GM19467 (cell line): Measurements from ENCODE around the gene FOXC1.

Experiments used
- ATAC-seq: cut with Tn5 transposase; IDR thresholded peaks from one replicate; pipeline ENCODE4 v1.9.1; 2021; ENCODE audit warnings: mild to moderate bottlenecking, moderate library complexity; ENCODE audit not compliant: unreplicated experiment

FOXC1 gene

DNA sequence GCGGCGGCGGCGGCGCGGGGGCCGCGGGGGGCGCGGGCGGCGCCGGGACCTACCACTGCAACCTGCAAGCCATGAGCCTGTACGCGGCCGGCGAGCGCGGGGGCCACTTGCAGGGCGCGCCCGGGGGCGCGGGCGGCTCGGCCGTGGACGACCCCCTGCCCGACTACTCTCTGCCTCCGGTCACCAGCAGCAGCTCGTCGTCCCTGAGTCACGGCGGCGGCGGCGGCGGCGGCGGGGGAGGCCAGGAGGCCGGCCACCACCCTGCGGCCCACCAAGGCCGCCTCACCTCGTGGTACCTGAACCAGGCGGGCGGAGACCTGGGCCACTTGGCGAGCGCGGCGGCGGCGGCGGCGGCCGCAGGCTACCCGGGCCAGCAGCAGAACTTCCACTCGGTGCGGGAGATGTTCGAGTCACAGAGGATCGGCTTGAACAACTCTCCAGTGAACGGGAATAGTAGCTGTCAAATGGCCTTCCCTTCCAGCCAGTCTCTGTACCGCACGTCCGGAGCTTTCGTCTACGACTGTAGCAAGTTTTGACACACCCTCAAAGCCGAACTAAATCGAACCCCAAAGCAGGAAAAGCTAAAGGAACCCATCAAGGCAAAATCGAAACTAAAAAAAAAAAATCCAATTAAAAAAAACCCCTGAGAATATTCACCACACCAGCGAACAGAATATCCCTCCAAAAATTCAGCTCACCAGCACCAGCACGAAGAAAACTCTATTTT is 2.0 kb downstream of the FOXC1 start:
- no peak for ATAC-seq

DNA sequence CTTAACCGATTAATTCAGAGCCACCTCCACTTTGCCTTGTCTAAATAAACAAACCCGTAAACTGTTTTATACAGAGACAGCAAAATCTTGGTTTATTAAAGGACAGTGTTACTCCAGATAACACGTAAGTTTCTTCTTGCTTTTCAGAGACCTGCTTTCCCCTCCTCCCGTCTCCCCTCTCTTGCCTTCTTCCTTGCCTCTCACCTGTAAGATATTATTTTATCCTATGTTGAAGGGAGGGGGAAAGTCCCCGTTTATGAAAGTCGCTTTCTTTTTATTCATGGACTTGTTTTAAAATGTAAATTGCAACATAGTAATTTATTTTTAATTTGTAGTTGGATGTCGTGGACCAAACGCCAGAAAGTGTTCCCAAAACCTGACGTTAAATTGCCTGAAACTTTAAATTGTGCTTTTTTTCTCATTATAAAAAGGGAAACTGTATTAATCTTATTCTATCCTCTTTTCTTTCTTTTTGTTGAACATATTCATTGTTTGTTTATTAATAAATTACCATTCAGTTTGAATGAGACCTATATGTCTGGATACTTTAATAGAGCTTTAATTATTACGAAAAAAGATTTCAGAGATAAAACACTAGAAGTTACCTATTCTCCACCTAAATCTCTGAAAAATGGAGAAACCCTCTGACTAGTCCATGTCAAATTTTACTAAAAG is 2.7 kb downstream of the FOXC1 start:
- no peak for ATAC-seq

DNA sequence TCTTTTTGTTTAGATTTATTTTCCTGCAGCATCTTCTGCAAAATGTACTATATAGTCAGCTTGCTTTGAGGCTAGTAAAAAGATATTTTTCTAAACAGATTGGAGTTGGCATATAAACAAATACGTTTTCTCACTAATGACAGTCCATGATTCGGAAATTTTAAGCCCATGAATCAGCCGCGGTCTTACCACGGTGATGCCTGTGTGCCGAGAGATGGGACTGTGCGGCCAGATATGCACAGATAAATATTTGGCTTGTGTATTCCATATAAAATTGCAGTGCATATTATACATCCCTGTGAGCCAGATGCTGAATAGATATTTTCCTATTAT is 3.2 kb downstream of the FOXC1 start:
- no peak for ATAC-seq

DNA sequence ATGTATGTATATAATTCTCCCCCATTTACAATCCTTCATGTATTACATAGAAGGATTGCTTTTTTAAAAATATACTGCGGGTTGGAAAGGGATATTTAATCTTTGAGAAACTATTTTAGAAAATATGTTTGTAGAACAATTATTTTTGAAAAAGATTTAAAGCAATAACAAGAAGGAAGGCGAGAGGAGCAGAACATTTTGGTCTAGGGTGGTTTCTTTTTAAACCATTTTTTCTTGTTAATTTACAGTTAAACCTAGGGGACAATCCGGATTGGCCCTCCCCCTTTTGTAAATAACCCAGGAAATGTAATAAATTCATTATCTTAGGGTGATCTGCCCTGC is 3.6 kb downstream of the FOXC1 start:
- no peak for ATAC-seq

DNA sequence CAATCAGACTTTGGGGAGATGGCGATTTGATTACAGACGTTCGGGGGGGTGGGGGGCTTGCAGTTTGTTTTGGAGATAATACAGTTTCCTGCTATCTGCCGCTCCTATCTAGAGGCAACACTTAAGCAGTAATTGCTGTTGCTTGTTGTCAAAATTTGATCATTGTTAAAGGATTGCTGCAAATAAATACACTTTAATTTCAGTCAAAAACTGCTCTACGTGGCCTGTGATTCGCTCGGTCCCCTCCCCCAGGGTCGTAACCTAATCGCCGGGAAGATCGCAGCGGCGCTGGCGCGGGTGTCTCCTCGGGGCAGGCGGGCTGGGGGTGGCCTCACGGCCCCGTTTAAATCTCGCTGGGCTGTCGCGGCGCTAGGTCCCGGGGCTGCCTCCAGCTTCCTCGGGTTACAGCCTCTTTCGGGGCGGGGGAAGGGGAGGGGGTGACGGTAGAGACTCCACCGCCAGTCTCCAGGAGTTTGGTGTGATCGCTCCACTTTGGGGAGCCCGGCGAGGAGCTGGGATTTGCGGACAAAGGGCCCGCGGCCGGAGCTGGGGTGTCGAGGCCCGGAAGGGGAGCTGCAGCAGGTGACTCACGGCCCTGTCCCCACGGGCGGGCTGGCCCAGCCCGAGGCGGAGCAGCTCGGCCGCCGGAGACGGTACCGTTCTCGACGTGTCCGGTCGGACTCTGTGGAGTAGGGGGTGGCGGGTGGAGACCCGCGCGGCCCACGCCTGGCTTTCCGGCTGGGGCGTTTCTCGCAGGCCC is 4.2 kb downstream of the FOXC1 start:
- no peak for ATAC-seq

DNA sequence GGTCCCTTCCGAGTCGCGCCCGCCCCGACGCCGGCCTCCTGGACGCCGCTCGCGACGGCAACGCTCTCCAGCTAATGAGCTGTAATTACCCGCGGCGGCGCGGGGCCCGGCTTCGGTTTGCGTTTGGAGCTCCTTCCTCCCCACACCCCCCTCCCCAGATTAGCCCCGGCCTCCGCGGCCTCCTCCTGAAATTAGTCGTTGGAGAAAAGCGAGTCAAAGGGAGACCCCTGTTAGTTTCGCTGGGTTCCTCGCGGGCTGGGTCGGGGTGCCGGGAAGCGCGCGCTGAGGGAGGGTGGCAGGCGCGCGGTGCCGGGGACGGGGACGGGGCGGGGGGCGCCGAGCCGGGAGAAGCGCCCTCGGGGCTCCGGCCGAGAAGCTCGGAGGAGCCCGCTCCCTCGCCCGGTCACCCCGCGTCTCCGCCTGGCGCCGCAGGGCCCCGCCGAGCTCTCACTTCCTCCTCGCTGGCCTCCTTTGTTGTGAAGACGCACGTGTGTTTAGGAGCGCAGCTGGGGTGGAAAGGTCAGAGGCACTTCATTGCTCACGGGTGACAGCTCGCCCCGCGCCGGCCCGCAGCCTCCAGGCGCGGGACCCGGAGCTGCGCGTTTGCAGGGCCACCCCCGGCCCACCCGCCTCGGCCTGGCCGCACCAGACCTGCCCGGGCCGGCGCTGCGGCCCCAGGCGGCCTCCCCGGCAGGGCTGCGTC is 4.9 kb downstream of the FOXC1 start:
- ATAC-seq: no peak

DNA sequence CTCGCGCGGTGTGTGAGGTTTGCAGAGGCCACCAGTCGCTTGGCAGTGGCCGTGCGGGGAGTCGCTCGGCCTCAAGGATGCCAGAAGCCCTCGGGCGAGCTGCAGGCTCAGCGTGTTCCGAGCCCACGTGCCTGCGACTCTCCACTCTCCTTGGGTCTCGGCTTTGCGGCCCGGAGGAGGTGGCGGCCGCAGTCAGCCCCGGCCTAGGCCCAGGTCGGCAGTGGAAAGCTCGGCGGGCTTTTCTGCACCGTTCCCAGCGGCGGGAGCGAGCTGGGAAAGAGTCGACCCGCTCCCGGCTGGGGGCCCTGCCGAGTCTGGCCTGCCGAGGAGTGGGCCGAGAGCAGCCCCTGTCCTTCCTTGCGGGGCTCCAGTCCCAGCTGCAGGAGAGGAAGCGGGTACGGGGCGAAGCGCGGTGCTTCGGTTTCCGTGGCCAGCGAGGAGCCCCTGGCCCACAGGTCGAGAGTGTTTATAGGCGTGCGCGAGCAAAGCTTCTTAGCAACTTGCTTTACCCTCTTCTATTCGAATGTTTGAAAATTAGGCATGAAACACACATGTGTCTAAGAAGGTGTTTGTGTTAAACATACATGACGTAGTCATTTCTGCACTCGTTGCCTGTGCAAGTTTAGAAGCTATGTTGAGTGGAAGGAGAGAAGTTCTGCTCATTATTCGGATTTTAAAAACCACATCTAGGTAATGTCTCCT is 5.6 kb downstream of the FOXC1 start:
- ATAC-seq: no peak

DNA sequence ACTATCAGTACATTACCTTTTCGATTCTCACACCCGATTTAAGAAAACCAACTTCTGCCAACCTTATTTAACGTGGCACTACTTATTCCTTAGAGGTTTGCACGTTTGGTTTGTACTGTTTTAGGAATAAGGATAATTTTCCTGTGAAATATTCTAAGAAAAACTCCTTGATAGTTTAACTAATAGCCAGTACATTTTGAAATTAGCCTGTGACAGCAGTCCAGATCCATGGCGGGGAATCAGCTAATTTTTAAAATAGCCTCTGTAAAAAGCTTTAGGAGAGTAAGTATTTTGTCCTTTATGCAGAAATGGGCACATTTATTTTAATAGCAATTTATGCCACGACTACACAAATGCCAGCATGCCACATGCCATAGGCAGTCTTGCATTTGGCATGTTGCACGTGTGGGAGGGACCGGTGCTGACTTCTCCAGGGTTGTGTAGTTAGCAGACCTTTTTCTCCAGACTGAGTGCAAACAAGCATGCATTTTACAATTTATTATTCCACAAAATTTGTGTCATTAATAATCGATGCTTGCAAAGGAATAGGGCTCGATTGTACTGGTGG is 6.2 kb downstream of the FOXC1 start:
- no peak for ATAC-seq

DNA sequence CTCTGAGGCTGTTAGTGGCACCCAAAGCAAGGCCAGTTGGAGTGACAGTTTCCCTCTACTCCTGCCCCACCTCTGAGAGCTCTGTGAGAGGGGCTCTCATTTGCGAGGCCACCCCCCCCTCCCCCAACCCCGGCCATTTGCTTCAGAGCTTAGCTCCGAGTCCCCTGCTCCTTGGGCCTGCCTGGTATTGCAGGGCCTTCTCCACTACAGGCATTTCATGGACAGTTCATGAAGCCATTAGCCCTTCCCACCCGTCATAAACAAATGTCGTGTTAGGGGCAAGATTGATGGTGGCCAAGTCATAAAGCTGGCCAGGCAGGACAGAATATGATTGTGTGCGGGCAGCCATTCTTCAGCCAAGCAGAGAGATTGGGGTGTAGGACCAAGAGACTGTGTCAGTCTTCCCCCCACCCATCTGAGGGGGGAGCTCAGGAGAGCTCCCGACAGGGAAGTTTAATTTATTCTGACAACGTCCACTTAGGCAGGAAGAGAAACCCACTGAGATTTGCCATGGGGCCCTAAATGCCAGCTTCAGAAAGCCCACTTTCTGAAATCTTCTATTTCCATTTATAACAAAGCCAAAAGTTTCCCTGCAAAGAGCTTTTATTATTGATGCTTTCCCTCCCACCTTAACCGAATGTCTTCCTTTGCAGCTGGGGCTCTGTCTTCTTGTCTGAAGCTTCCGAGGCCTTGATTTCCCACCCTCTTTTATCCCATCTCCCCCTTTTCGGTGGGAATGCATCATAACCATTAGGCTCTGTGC is 7.2 kb downstream of the FOXC1 start:
- ATAC-seq: no peak

DNA sequence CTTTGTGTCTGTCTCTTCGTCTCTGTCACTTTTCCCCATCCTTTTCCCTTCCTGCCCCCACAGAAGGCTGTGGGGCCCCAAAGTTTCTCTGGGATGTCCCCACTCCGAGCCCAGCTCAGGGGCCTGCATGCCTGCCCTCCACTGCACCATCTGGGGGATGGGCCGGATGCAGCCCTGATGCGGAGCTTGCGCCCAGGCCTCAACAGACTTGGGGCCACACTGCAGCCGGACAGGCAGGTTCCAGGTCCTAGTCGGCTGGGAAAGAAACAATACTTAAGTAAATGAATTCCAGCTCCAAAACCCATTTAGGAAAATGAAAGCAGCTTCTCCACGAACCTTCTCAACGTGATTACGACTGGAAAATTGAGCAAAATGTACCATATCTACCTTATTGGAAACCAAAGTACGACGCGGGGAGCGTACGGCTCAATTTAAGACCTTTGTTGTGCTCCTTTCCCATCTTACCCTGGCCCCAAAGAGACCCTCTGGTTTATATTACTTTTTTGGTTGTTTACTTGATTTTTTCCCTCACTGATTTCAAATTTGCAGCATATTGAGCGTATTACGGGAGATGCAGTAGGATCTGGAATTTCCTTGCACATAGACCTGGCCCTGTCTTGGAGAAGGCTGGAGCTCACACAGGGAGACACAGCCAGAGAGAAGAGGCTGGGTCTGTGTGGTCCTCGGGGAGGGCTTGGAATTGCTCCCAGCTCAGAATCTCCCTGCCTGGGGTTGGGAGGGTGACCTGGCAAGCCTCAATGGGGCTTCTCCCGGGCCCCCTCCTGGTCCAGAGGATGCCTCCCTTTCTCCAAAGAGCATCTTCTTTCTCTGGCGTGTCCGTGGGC is 8.0 kb downstream of the FOXC1 start:
- no peak for ATAC-seq

DNA sequence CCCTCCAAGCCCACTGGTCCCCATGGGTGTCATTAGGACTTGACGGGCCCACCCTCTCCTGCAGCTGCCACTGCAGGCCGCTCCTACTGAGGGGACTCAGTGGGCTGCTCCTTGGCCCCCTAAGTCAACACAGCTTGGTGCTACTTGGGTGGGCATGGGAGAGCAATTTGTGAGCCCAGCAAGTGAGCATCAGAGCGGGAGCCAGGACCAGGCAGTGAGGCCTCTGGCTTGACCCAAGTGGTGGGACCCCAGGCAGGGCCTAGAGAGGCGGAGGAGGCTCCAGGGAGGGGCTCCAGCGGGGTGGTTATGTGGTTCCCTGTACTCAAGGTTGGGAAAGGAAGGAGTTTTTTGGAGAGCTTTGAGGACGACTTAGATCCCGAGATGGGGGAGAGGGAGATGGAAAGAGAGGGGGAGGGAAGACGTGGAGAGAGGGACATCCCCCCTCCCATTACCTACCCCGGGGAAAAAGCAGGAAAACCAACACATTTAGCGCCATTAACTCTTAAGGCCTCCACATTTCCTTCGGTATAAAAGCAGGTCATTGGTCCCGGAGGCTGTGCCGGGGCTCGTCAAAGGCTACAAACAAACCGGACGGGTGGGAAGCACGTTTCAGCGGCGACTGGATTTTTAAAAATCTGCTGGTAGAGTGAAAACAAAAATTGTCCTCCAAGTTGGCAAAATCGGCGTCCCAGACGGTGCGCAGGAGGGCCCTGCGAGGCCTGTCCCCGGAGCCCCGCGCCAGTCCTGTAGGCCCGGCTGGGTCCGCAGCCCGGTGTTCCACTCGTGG is 8.8 kb downstream of the FOXC1 start:
- no peak for ATAC-seq

DNA sequence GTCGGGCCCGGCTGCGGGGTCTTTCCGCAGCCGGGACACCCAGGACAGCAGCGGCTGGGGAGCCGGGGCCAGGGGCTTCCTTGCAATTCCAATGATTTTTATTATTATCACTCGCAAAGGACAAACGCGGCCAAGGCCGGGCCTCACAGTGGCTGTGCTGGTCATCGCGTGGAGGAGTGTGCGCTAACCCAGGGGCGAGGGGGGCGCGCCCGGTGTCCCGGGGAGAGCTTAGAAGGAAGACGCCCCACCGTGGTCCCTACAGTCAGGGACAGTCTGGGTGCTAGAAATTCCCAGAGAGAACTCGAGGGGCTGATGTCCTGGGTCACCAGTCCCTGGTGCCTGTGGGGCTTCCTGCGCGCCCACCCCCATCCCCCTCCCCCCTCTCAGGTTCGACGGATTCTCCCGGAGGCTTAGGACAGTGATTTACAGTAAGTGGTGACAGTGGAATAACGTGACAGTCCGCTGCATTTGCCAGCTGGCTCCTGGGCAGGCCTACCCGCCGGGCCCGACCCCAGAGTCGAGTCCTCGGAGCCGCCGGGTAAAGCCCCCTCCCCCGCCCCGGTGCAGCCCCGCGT is 9.5 kb downstream of the FOXC1 start:
- no peak for ATAC-seq

DNA sequence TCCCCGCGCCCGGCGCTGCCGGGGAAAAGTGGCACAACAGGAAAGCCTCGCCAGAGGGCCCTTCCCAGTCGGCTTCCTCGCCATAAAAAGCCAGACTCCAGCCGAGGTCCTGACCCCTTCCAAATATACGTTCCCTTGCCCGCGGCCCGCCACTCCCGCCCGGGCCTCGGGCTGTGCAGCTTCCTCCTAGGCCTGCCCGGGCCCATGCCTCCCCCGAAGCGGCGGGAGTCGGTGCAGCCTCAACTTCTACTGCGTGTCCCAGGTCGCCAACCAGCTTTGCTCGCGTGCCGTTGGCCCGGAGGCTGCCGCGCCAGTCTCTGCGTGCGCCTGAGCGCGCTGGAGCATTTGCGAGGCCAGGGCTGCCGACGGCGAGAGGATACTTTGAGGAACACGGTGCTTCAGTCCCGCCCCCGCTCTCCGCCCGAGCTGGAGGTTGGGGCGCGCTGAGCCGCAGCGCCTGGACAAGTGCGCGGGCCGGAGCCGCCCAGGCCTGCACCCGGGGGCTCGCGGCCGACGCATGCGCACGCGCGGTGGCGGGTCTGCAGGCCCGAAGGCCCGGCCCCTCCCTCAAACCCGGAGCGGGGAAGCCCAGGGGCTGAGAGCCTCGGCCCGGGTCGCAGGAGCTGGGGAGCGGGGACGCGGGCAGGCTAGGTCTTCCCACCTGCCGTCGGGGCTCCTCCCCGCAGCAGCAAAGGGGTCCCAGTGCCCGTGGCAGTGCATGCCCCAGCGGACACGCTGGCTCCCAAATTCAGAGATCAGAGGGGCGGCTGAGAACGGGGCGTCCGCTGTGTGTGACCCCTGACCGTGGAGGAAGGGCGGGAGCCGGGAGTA is 10.2 kb downstream of the FOXC1 start:
- no peak for ATAC-seq

DNA sequence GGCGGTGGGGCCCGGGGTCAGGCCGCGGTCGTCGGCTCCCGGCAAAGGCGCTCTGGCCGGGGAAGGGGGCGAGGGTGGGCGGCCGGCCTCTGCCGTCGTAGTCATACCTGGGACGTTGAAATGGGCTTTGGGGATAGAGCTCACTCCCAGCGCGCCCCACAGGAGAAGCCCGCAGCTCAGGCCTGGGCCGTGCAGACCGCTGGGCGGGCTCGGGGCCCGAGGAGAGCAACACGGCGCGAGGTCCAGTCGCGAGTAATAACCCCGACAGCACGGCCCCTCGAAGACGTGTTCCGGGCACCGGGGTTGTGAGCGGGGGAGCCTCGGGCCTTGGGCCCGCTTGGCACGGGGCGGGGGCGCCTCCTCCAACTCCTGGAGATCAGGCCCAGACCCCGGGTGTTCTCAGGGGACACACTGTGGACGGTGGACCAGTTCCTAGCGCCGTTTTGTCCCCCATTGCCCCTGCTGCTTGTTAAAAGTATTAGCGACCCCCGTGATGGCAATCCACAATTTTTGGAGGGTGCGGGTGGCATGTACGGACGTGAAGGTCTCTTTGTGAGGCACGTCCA is 10.9 kb downstream of the FOXC1 start:
- no peak for ATAC-seq

DNA sequence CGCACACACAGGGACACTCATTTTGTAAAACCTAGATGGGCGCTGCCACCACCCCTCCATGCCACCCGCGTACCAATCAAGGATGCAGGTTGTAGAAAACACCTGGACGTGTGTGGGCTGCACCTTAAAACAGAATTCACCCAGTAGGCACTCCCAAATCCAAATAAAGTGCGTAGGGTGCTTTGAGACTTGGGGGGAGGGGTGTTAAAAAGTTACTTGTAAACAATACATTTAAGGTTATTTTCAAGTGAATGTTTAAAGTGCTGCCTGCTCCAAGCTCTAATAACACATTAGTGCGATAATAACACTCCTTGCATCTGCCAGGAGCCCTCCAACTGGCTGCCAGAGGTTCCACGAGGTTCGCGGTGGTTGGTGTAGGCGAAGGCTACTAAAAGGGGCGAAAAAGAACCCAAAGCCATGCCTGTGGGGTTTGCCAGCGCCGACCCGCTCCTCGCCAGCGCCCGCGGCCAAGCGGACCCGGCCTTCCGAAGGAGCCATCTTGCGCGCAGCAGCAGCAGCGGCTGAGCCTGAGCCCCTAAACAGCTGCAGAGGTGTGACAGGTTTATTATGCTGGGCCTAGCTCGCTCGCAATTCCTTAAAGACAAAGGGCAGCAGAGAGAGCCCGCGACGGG is 11.5 kb downstream of the FOXC1 start:
- ATAC-seq: no peak

DNA sequence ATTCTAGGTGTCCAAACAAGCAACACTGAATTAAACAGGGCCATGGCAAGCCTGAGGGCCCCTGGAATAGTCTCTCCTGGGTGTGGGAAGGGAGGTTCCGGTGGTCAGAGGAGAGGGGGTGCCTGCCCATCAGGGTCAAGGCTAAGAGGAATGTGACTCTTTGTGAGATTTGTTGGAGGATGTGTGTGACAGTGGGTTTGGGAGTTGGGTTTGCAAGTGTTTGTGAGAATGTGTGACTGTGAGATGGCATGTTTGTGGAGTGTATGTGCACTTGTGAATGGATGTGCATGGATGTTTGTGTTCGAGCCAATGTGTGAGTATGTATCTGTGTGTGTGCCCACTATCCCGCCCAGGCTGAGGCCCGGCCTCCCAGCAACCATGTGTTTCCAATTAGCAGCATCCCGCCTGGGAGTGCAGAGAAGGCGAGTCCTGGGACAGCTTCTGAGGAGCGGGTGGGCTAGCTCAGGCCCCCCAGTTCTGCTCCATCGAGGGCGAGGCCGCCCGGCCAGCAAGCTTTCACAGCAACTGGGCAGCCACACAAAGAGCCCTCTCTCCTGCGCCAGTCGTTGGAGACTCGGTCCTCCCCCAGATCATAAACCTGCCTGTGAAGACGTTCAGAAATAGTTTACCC is 12.6 kb downstream of the FOXC1 start:
- ATAC-seq: no peak
